ENCODE measurements around the gene TDP1.

The TDP1 gene

GRCh38 chr14:89973234-89973823, 17.6 kb downstream of the TDP1 start:
- Histone ChIP-seq H3K4me1 (ENCODE audit: insufficient read depth, insufficient read length) (no peaks in the 10 kb centered on the region), H3K36me3 (ENCODE audit: insufficient read depth, insufficient read length, low read length) (peaks cover 69% of the 10 kb centered on the region), H3K4me3 (ENCODE audit: insufficient read length, low read depth) (no peak overlapping the region), H3K9ac (ENCODE audit: insufficient read length, low read depth) (no peak overlapping the region), H3K27me3 (ENCODE audit: insufficient read depth, insufficient read length) (no peaks in the 10 kb centered on the region), H3K9me3 (ENCODE audit: insufficient read depth, low read length) (no peaks in the 10 kb centered on the region)
- DNase-seq (ENCODE audit: low read depth, low spot score): peak; percentile 42
- no peak for TF ChIP-seq YY1 (IDR thresholded peaks at IDR 0.05; ENCODE audit: insufficient read depth, insufficient read length)
- no peak for TF ChIP-seq ZNF274 (IDR thresholded peaks at IDR 0.05; ENCODE audit: low read depth, low read length)
- TF ChIP-seq SUZ12 (IDR thresholded peaks at IDR 0.05; ENCODE audit: extremely low read depth, insufficient read depth, insufficient read length): no peak

DNA sequence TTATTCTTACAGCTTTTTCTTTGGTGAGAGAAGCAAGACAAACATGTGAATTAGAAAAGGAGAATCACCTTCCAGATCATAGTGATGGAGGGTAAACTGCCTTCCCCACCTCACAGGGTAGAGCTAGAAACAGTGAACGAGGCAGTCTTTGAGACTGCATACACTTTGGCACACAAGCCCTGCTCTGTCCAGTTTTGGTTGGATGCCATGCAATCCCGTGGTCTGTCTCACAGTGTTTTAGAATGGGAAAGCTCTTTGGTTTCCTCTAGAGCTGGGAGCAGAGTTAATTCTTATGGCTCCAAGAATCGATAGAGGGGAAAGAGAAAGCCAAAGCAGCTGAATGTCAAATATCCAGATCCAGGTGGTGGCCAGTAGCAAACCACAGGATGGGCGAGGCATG, 21.9 kb downstream of the TDP1 start:
- DNase-seq (ENCODE audit: low read depth, low spot score): no peak
- TF ChIP-seq ZNF274 (IDR thresholded peaks at IDR 0.05; ENCODE audit: low read depth, low read length) (no peak), SUZ12 (IDR thresholded peaks at IDR 0.05; ENCODE audit: extremely low read depth, insufficient read depth, insufficient read length) (no peak), YY1 (IDR thresholded peaks at IDR 0.05; ENCODE audit: insufficient read depth, insufficient read length) (no peak)
- no peak overlapping the region for H3K4me3 ChIP-seq (ENCODE audit: insufficient read length, low read depth)
- peaks cover 75% of the 10 kb centered on the region for H3K36me3 ChIP-seq (ENCODE audit: insufficient read depth, insufficient read length, low read length)
- H3K4me1 ChIP-seq (ENCODE audit: insufficient read depth, insufficient read length): no peaks in the 10 kb centered on the region
- no peak overlapping the region for H3K9ac ChIP-seq (ENCODE audit: insufficient read length, low read depth)
- H3K27me3 ChIP-seq (ENCODE audit: insufficient read depth, insufficient read length): no peaks in the 10 kb centered on the region
- no peaks in the 10 kb centered on the region for H3K9me3 ChIP-seq (ENCODE audit: insufficient read depth, low read length)

DNA sequence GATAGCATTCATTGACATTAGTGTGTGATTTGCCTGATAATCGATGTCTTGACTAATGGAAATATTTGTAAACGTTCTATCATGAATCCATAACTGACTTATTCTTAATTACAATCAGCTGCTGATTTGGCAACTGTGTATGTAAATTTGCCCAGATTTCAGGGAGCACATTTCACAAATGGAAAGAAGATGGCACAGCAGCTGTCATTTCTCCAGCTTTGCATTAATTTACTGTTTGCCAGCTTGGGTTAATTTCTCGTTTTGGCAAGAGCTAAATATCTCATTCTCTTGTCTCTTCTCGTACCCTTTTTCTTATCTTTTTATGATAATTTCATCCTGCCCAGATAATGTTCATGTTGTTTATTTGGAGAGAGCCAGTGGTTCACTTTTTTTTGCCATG, 22.9 kb downstream of the TDP1 start:
- Histone ChIP-seq H3K36me3 (ENCODE audit: insufficient read depth, insufficient read length, low read length) (peaks cover 77% of the 10 kb centered on the region), H3K9me3 (ENCODE audit: insufficient read depth, low read length) (no peaks in the 10 kb centered on the region), H3K27me3 (ENCODE audit: insufficient read depth, insufficient read length) (no peaks in the 10 kb centered on the region), H3K9ac (ENCODE audit: insufficient read length, low read depth) (no peak overlapping the region), H3K4me3 (ENCODE audit: insufficient read length, low read depth) (no peak overlapping the region), H3K4me1 (ENCODE audit: insufficient read depth, insufficient read length) (no peaks in the 10 kb centered on the region)
- no peak for DNase-seq (ENCODE audit: low read depth, low spot score)
- no peak for TF ChIP-seq SUZ12 (IDR thresholded peaks at IDR 0.05; ENCODE audit: extremely low read depth, insufficient read depth, insufficient read length)
- no peak for TF ChIP-seq ZNF274 (IDR thresholded peaks at IDR 0.05; ENCODE audit: low read depth, low read length)
- no peak for TF ChIP-seq YY1 (IDR thresholded peaks at IDR 0.05; ENCODE audit: insufficient read depth, insufficient read length)

DNA sequence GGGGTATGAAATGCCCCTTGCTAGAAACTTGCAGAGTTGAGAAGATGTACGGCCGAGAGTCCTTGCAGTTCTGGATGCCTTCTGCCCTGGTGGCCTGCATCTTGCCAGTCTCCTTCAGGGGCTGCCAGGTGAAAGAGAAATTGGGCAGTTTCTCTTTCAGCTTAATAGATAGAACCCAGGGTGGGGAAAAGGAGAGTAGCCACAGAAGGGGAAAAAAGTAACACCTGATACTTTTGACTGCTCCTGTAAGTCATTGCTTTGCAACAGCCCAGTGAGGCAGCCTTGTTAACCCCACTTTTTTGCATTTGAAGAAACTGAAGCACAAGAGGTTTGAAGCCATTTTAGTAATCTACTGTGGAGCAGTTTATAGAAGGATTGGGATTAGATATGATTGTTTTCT, 27.6 kb downstream of the TDP1 start:
- no peaks in the 10 kb centered on the region for H3K9me3 ChIP-seq (ENCODE audit: insufficient read depth, low read length)
- no peak for TF ChIP-seq YY1 (IDR thresholded peaks at IDR 0.05; ENCODE audit: insufficient read depth, insufficient read length)
- TF ChIP-seq ZNF274 (IDR thresholded peaks at IDR 0.05; ENCODE audit: low read depth, low read length): no peak
- no peak for TF ChIP-seq SUZ12 (IDR thresholded peaks at IDR 0.05; ENCODE audit: extremely low read depth, insufficient read depth, insufficient read length)
- H3K9ac ChIP-seq (ENCODE audit: insufficient read length, low read depth): no peak overlapping the region
- no peaks in the 10 kb centered on the region for H3K27me3 ChIP-seq (ENCODE audit: insufficient read depth, insufficient read length)
- DNase-seq (ENCODE audit: low read depth, low spot score): no peak
- no peak overlapping the region for H3K4me3 ChIP-seq (ENCODE audit: insufficient read length, low read depth)
- peaks cover 79% of the 10 kb centered on the region for H3K36me3 ChIP-seq (ENCODE audit: insufficient read depth, insufficient read length, low read length)
- H3K4me1 ChIP-seq (ENCODE audit: insufficient read depth, insufficient read length): peaks cover 5% of the 10 kb centered on the region

DNA sequence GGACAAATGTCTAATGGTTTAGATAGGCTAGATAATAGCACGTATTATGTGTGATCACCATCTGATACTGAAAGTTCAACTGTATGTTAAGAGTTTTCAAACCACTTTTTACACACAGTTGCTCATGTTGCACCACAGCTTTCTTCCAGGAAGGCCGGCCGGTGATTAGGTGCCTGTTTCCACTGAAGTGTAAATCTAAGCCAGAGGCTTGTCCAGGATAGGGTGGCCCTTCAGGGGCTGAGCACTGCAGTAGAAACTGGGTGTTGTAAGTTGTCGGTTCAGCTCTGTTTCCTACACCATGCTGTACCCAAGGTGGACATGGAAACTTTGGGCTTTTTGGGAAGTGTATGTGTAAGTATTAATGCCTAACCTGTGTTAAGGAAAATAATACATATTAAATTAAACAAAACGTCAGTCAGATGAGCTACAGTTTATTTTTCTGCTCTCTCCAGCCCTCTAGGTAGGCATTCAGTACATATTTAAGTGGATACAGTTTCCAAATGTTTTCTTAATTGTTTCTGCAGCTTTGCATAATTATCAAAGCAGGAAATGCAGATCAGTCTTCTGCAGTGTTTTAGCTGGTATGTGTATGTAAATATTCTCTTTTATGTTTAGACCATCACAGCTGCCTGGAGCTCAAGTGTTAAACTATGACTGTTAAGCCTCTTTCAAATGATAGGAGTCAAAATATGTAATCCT, 30.9 kb downstream of the TDP1 start:
- Histone ChIP-seq H3K4me3 (ENCODE audit: insufficient read length, low read depth) (no peak overlapping the region), H3K9me3 (ENCODE audit: insufficient read depth, low read length) (no peaks in the 10 kb centered on the region), H3K9ac (ENCODE audit: insufficient read length, low read depth) (no peak overlapping the region), H3K36me3 (ENCODE audit: insufficient read depth, insufficient read length, low read length) (peaks cover 71% of the 10 kb centered on the region), H3K4me1 (ENCODE audit: insufficient read depth, insufficient read length) (peaks cover 5% of the 10 kb centered on the region), H3K27me3 (ENCODE audit: insufficient read depth, insufficient read length) (no peaks in the 10 kb centered on the region)
- TF ChIP-seq YY1 (IDR thresholded peaks at IDR 0.05; ENCODE audit: insufficient read depth, insufficient read length): no peak
- no peak for TF ChIP-seq ZNF274 (IDR thresholded peaks at IDR 0.05; ENCODE audit: low read depth, low read length)
- TF ChIP-seq SUZ12 (IDR thresholded peaks at IDR 0.05; ENCODE audit: extremely low read depth, insufficient read depth, insufficient read length): no peak
- no peak for DNase-seq (ENCODE audit: low read depth, low spot score)

GRCh38 chr14:89987161-89987475, 31.4 kb downstream of the TDP1 start:
- no peak for DNase-seq (ENCODE audit: low read depth, low spot score)
- peaks cover 71% of the 10 kb centered on the region for H3K36me3 ChIP-seq (ENCODE audit: insufficient read depth, insufficient read length, low read length)
- no peaks in the 10 kb centered on the region for H3K9me3 ChIP-seq (ENCODE audit: insufficient read depth, low read length)
- no peak overlapping the region for H3K4me3 ChIP-seq (ENCODE audit: insufficient read length, low read depth)
- H3K9ac ChIP-seq (ENCODE audit: insufficient read length, low read depth): no peak overlapping the region
- TF ChIP-seq SUZ12 (IDR thresholded peaks at IDR 0.05; ENCODE audit: extremely low read depth, insufficient read depth, insufficient read length) (no peak), ZNF274 (IDR thresholded peaks at IDR 0.05; ENCODE audit: low read depth, low read length) (no peak), YY1 (IDR thresholded peaks at IDR 0.05; ENCODE audit: insufficient read depth, insufficient read length) (no peak)
- peaks cover 5% of the 10 kb centered on the region for H3K4me1 ChIP-seq (ENCODE audit: insufficient read depth, insufficient read length)
- no peaks in the 10 kb centered on the region for H3K27me3 ChIP-seq (ENCODE audit: insufficient read depth, insufficient read length)

DNA sequence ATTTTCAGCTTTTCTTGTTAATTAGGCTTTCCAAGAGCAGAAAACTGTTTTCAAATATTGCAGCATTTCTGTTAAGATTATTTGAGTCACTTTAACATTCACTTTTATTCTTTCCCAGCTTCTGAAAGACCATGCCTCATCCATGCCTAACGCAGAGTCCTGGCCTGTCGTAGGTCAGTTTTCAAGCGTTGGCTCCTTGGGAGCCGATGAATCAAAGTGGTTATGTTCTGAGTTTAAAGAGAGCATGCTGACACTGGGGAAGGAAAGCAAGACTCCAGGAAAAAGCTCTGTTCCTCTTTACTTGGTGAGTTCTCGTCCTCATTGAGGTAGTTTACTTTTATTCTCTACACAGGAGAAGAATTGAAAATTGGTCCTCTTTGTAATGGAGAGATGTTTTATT, 33.1 kb downstream of the TDP1 start:
- TF ChIP-seq ZNF274 (IDR thresholded peaks at IDR 0.05; ENCODE audit: low read depth, low read length) (no peak), YY1 (IDR thresholded peaks at IDR 0.05; ENCODE audit: insufficient read depth, insufficient read length) (no peak), SUZ12 (IDR thresholded peaks at IDR 0.05; ENCODE audit: extremely low read depth, insufficient read depth, insufficient read length) (no peak)
- Histone ChIP-seq H3K27me3 (ENCODE audit: insufficient read depth, insufficient read length) (no peaks in the 10 kb centered on the region), H3K36me3 (ENCODE audit: insufficient read depth, insufficient read length, low read length) (peaks cover 75% of the 10 kb centered on the region), H3K9ac (ENCODE audit: insufficient read length, low read depth) (no peak overlapping the region), H3K4me3 (ENCODE audit: insufficient read length, low read depth) (no peak overlapping the region), H3K4me1 (ENCODE audit: insufficient read depth, insufficient read length) (peaks cover 5% of the 10 kb centered on the region), H3K9me3 (ENCODE audit: insufficient read depth, low read length) (no peaks in the 10 kb centered on the region)
- DNase-seq (ENCODE audit: low read depth, low spot score): no peak
